H7 (cell line): Measurements from ENCODE around the gene FKBP8. TPM values are rescaled to one million over a fixed set of nuclear protein-coding genes. Genes with fewer than 3 reads are reported as not detected.

ENCODE experiments used
- total RNA-seq: library from RNA; depleted of rRNA; stranded (reverse); fragments of >200 nt; shearing (Covaris generic); gene quantifications from 2 replicates; pipeline ENCODE4 v1.2.3, GENCODE V29; 2014; rRNA removed

The FKBP8 gene
- total RNA-seq, 1 experiment from 2014 or later = 446 TPM

Other genes starting within 250 kb of the FKBP8 start
- gene LSM4, start 220.5 kb downstream of the FKBP8 start, total RNA-seq = 787 and 838 TPM in 2 replicates
- gene PGPEP1, start 203.0 kb downstream of the FKBP8 start, total RNA-seq = 11.5 and 13.6 TPM in 2 replicates
- 0.30 and 1.4 TPM in 2 replicates for gene GDF15, start 157.4 kb downstream of the FKBP8 start, total RNA-seq
- 0.76 TPM in 1 of 2 replicates, not detected in the other for gene LRRC25, start 146.0 kb downstream of the FKBP8 start, total RNA-seq
- 91.1 and 134 TPM in 2 replicates for gene SSBP4, start 124.2 kb downstream of the FKBP8 start, total RNA-seq
- 183 and 212 TPM in 2 replicates for gene ISYNA1, start 105.4 kb downstream of the FKBP8 start, total RNA-seq
- gene ELL, start 21.5 kb downstream of the FKBP8 start, total RNA-seq = 16.4 and 17.0 TPM in 2 replicates
- 190 and 202 TPM in 2 replicates for gene KXD1, start 14.3 kb upstream of the FKBP8 start, total RNA-seq
- gene UBA52, start 28.3 kb upstream of the FKBP8 start, total RNA-seq = 1,268 and 1,295 TPM in 2 replicates
- 117 TPM in 2 replicates for gene REX1BD, start 45.2 kb upstream of the FKBP8 start, total RNA-seq
- 47.4 and 52.8 TPM in 2 replicates for gene CRLF1, start 63.2 kb upstream of the FKBP8 start, total RNA-seq
- gene TMEM59L, start 69.3 kb upstream of the FKBP8 start, total RNA-seq = 1.8 and 3.5 TPM in 2 replicates
- gene KLHL26, start 93.5 kb upstream of the FKBP8 start, total RNA-seq = 7.1 and 11.7 TPM in 2 replicates
- 3.7 and 6.1 TPM in 2 replicates for gene CRTC1, start 140.1 kb upstream of the FKBP8 start, total RNA-seq
- not detected in 2 replicates for gene COMP, start 247.7 kb upstream of the FKBP8 start, total RNA-seq